Measurements from ENCODE around the gene PPAT. TPM values are rescaled to one million over a fixed set of nuclear protein-coding genes. Genes with fewer than 3 reads are reported as not detected.

Gene PPAT
- total RNA-seq = 17.5 and 19.3 TPM in 2 replicates

GRCh38 chr4:56435140-56435926 is at the start of gene PPAT:
Gene PPAT, minus strand, starts transcription at chr4:56435615. Its CDS starts 138 bp downstream, at chr4:56435477.

GRCh38 chr4:56467284-56468096 is 32.1 kb upstream of the PPAT start, which contains the start of gene SRP72:
Gene SRP72, plus strand, starts transcription at chr4:56467617. Its CDS starts 19 bp downstream, at chr4:56467636.

GRCh38 chr4:56387023-56388001 is 48.1 kb downstream of the PPAT start, which contains the start of gene AASDH:
Gene AASDH, minus strand, starts transcription at chr4:56387491. Its CDS starts 3,192 bp downstream, at chr4:56384299.

Other genes starting within 250 kb of the PPAT start
- gene AASDH, start 48.1 kb downstream of the PPAT start, total RNA-seq = 6.1 and 10.0 TPM in 2 replicates
- gene PAICS, start 645 bp upstream of the PPAT start, total RNA-seq = 78.0 and 135 TPM in 2 replicates
- 77.5 and 84.0 TPM in 2 replicates for gene SRP72, start 32.0 kb upstream of the PPAT start, total RNA-seq
- 0.04 and 0.08 TPM in 2 replicates for gene ARL9, start 70.2 kb upstream of the PPAT start, total RNA-seq
- gene HOPX, start 245.7 kb upstream of the PPAT start, total RNA-seq = 2.2 and 9.1 TPM in 2 replicates